HepG2 (cell line): ENCODE data around the gene SBK1. TPM values are rescaled to one million over a fixed set of nuclear protein-coding genes. Genes with fewer than 3 reads are reported as not detected.

Source experiments
- BRCA1 ChIP-seq: sonication (generic); formaldehyde crosslinking; IDR thresholded peaks from 2 replicates; pipeline ENCODE4 v1.4.0; 2020; ENCODE audit warnings: missing genetic modification reagents
- EP300 ChIP-seq, 3 experiments: sonication (generic) in 1 of 3; formaldehyde crosslinking in 1 of 3; IDR thresholded peaks; 2 replicates each; pipeline versions ENCODE4 v1.5.1 to v1.6.1; 2011 to 2020; ENCODE audit warnings: low read depth in 2 of 3, low read length in 2 of 3, borderline replicate concordance in 1 of 3, improper control_type of control experiment in 1 of 3, mild to moderate bottlenecking in 1 of 3, missing genetic modification reagents in 1 of 3, moderate library complexity in 1 of 3
- GABPA ChIP-seq, 2 experiments: IDR thresholded peaks; 2 replicates each; pipeline ENCODE4 v1.6.1; 2011 to 2016; ENCODE audit warnings: low read depth in 2 of 2, low read length in 1 of 2, missing biosample characterization in 1 of 2, missing genetic modification characterization in 1 of 2
- KDM4B ChIP-seq: sonication (generic); formaldehyde crosslinking; IDR thresholded peaks from 2 replicates; pipeline ENCODE4 v1.4.0; 2020; ENCODE audit warnings: missing genetic modification reagents
- MAFK ChIP-seq, 2 experiments: IDR thresholded peaks in 1 of 2; conservative IDR thresholded peaks in 1 of 2; 2 replicates each; pipeline ENCODE4 v1.6.1; 2011; ENCODE audit warnings: improper control_type of control experiment in 2 of 2, low read length in 2 of 2
- MTF2 ChIP-seq: sonication (generic); formaldehyde crosslinking; IDR thresholded peaks from 2 replicates; pipeline ENCODE4 v1.5.0; 2020; ENCODE audit warnings: missing genetic modification reagents, borderline replicate concordance
- NPAS2 ChIP-seq: sonication (generic); formaldehyde crosslinking; IDR thresholded peaks from 2 replicates; pipeline ENCODE4 v1.8.0; 2022; ENCODE audit warnings: mild to moderate bottlenecking, missing genetic modification reagents, borderline replicate concordance
- PHF8 ChIP-seq: sonication (generic); formaldehyde crosslinking; IDR thresholded peaks from 2 replicates; pipeline ENCODE4 v1.5.0; 2020; ENCODE audit warnings: missing genetic modification reagents
- RBAK ChIP-seq: sonication (generic); formaldehyde crosslinking; IDR thresholded peaks from 2 replicates; pipeline ENCODE4 v1.5.1; 2020; ENCODE audit warnings: mild to moderate bottlenecking, missing genetic modification reagents
- SALL1 ChIP-seq: sonication (generic); formaldehyde crosslinking; IDR thresholded peaks from 2 replicates; pipeline ENCODE4 v1.8.0; 2022; ENCODE audit warnings: mild to moderate bottlenecking, missing genetic modification reagents
- SOX5 ChIP-seq: IDR thresholded peaks from 2 replicates; pipeline ENCODE4 v1.6.1; 2016; ENCODE audit warnings: borderline replicate concordance
- TCF7L2 ChIP-seq: IDR thresholded peaks from 2 replicates; pipeline ENCODE4 v1.6.1; 2011; ENCODE audit warnings: mild to moderate bottlenecking, low read depth, low read length, moderate library complexity
- TSC22D2 ChIP-seq: sonication (generic); formaldehyde crosslinking; IDR thresholded peaks from 2 replicates; pipeline ENCODE4 v1.5.1; 2020; ENCODE audit warnings: missing genetic modification reagents, mild to moderate bottlenecking, borderline replicate concordance
- XBP1 ChIP-seq: sonication (generic); formaldehyde crosslinking; IDR thresholded peaks from 2 replicates; pipeline ENCODE4 v1.5.0; 2020; ENCODE audit warnings: missing genetic modification reagents
- YEATS2 ChIP-seq: sonication (generic); formaldehyde crosslinking; IDR thresholded peaks from 2 replicates; pipeline ENCODE4 v1.4.0; 2020; ENCODE audit warnings: missing genetic modification reagents, borderline replicate concordance
- ZBTB10 ChIP-seq: sonication (generic); formaldehyde crosslinking; IDR thresholded peaks from 2 replicates; pipeline ENCODE4 v1.4.0; 2020; ENCODE audit warnings: missing genetic modification reagents, borderline replicate concordance
- ZBTB3 ChIP-seq: sonication (generic); formaldehyde crosslinking; IDR thresholded peaks from 2 replicates; pipeline ENCODE4 v1.4.0; 2020; ENCODE audit warnings: low read depth, mild to moderate bottlenecking, moderate library complexity, missing genetic modification reagents, borderline replicate concordance
- ZNF121 ChIP-seq: sonication (generic); formaldehyde crosslinking; IDR thresholded peaks from 2 replicates; pipeline ENCODE4 v1.5.0; 2020; ENCODE audit warnings: mild to moderate bottlenecking, missing genetic modification reagents
- ZNF20 ChIP-seq: sonication (generic); formaldehyde crosslinking; IDR thresholded peaks from 2 replicates; pipeline ENCODE4 v1.4.0; 2020; ENCODE audit warnings: mild to moderate bottlenecking, moderate library complexity, missing genetic modification reagents
- ZNF232 ChIP-seq: sonication (generic); formaldehyde crosslinking; IDR thresholded peaks from 2 replicates; pipeline ENCODE4 v1.4.0; 2020; ENCODE audit warnings: missing genetic modification reagents, borderline replicate concordance
- ZNF331 ChIP-seq: sonication (generic); formaldehyde crosslinking; IDR thresholded peaks from 2 replicates; pipeline ENCODE4 v1.4.0; 2020; ENCODE audit warnings: missing genetic modification reagents
- ZNF44 ChIP-seq: sonication (generic); formaldehyde crosslinking; IDR thresholded peaks from 2 replicates; pipeline ENCODE4 v1.5.1; 2020; ENCODE audit warnings: mild to moderate bottlenecking, missing genetic modification reagents
- ZNF460 ChIP-seq: sonication (generic); formaldehyde crosslinking; IDR thresholded peaks from 2 replicates; pipeline ENCODE4 v1.5.1; 2020; ENCODE audit warnings: missing genetic modification reagents, mild to moderate bottlenecking, borderline replicate concordance
- ZNF597 ChIP-seq: sonication (generic); formaldehyde crosslinking; IDR thresholded peaks from 2 replicates; pipeline ENCODE4 v1.5.0; 2020; ENCODE audit warnings: missing genetic modification reagents
- polyA plus RNA-seq, 8 experiments: library from polyadenylated mRNA; depleted of rRNA in 3 of 8; stranded (reverse) in 7 of 8; unstranded in 1 of 8; fragments of >200 nt; fragmentation: Illumina TruSeq in 4 of 8; extraction: Trizol in 4 of 8; gene quantifications; 2 replicates each; pipeline versions ENCODE4 v1.2.1 to v1.2.3, GENCODE V29; 2011 to 2016; ENCODE audit warnings: low read depth in 4 of 8, missing spikeins in 1 of 8, mixed read lengths in 1 of 8; ENCODE audit not compliant: insufficient read depth in 1 of 8
- total RNA-seq, 5 experiments: library from RNA; depleted of rRNA; stranded (reverse); fragments of >200 nt; fragmentation: Illumina TruSeq; extraction: Trizol; gene quantifications; 2 replicates each; pipeline ENCODE4 v1.2.3, GENCODE V29; 2016; ENCODE audit warnings: low read depth in 1 of 5

SBK1 gene
- total and polyA plus RNA-seq, 2 of the 13 experiments (the other 11 are each of a cell fraction or from before 2014, with no cell fraction given), result 0.15 to 0.17 TPM

GRCh38 chr16:28289939-28290858, 2.1 kb upstream of the SBK1 start (continued):
- TF ChIP-seq ZNF597 (no peak), ZBTB10 (no peak), TCF7L2 (no peak), SALL1 (CRISPR knock-in tag) (no peak), ZNF331 (no peak), MTF2 (CRISPR knock-in tag) (no peak), ZNF232 (CRISPR knock-in tag) (no peak), EP300 (IDR thresholded peaks at IDR 0.05; ENCODE audit: low read depth in 2 of 2, low read length in 2 of 2) (no peak), EP300 (CRISPR knock-in tag; IDR thresholded peaks at IDR 0.05; ENCODE audit: borderline replicate concordance) (no peak), KDM4B (CRISPR knock-in tag) (no peak), NPAS2 (CRISPR knock-in tag) (no peak), ZNF460 (CRISPR knock-in tag) (0 out of 2 replicates have a peak, but pooled peaks have one; percentile 8), ZBTB3 (CRISPR knock-in tag) (no peak), PHF8 (no peak), ZNF121 (no peak), ZNF44 (CRISPR knock-in tag) (no peak), TSC22D2 (CRISPR knock-in tag) (no peak), XBP1 (CRISPR knock-in tag) (no peak), MAFK (conservative IDR thresholded peaks at IDR 0.05 in 1 of 2, IDR thresholded peaks at IDR 0.05 in 1 of 2; ENCODE audit: low read length in 2 of 2) (no peak), GABPA (IDR thresholded peaks at IDR 0.05; ENCODE audit: low read depth, low read length) (no peak), GABPA (CRISPR knock-in tag; IDR thresholded peaks at IDR 0.05; ENCODE audit: low read depth) (0 out of 2 replicates have a peak, but pooled peaks have one; percentile 24), RBAK (no peak), BRCA1 (CRISPR knock-in tag) (no peak), SOX5 (no peak), YEATS2 (CRISPR knock-in tag) (no peak), ZNF20 (CRISPR knock-in tag) (no peak)
